HG03571 (cell line): ENCODE results near the gene USH2A.

Experiments
- ATAC-seq: cut with Tn5 transposase; IDR thresholded peaks from one replicate; pipeline ENCODE4 v1.9.1; 2021; ENCODE audit not compliant: unreplicated experiment

The USH2A gene

GRCh38 chr1:215794156-215794555, 629.1 kb downstream of the USH2A start:
- no peak for ATAC-seq

GRCh38 chr1:215793180-215793579, 630.1 kb downstream of the USH2A start:
- ATAC-seq, result no peak

- ATAC-seq, result no peak
Measured at GRCh38 chr1:215792446-215792845, 630.8 kb downstream of the USH2A start.

GRCh38 chr1:215789981-215790380, 633.3 kb downstream of the USH2A start:
- ATAC-seq, result no peak

GRCh38 chr1:215786997-215787396, 636.3 kb downstream of the USH2A start:
- no peak for ATAC-seq

GRCh38 chr1:215780641-215781040, 642.6 kb downstream of the USH2A start:
- ATAC-seq, result no peak

GRCh38 chr1:215780139-215780538, 643.1 kb downstream of the USH2A start:
- ATAC-seq, result no peak

- ATAC-seq, result no peak
Measured at GRCh38 chr1:215779729-215780128, 643.5 kb downstream of the USH2A start.

- no peak for ATAC-seq
Measured at GRCh38 chr1:215777370-215777925, 645.8 kb downstream of the USH2A start.

- ATAC-seq, result no peak
Measured at GRCh38 chr1:215776336-215776735, 646.9 kb downstream of the USH2A start.

- no peak for ATAC-seq
Measured at GRCh38 chr1:215772151-215772550, 651.1 kb downstream of the USH2A start.

GRCh38 chr1:215768303-215768702, 654.9 kb downstream of the USH2A start:
- no peak for ATAC-seq

GRCh38 chr1:215767761-215768160, 655.5 kb downstream of the USH2A start:
- no peak for ATAC-seq

- no peak for ATAC-seq
Measured at GRCh38 chr1:215766521-215766920, 656.7 kb downstream of the USH2A start.

GRCh38 chr1:215765833-215766232, 657.4 kb downstream of the USH2A start:
- ATAC-seq, result no peak

GRCh38 chr1:215761446-215761845, 661.8 kb downstream of the USH2A start:
- ATAC-seq, result no peak

- no peak for ATAC-seq
Measured at GRCh38 chr1:215754112-215754511, 669.1 kb downstream of the USH2A start.

GRCh38 chr1:215749414-215749813, 673.8 kb downstream of the USH2A start:
- no peak for ATAC-seq

GRCh38 chr1:215748431-215748830, 674.8 kb downstream of the USH2A start:
- no peak for ATAC-seq

GRCh38 chr1:215744419-215744818, 678.8 kb downstream of the USH2A start:
- ATAC-seq, result no peak

- ATAC-seq, result no peak
Measured at GRCh38 chr1:215739025-215739424, 684.2 kb downstream of the USH2A start.

- no peak for ATAC-seq
Measured at GRCh38 chr1:215731699-215732098, 691.5 kb downstream of the USH2A start.

GRCh38 chr1:215730600-215730999, 692.6 kb downstream of the USH2A start:
- ATAC-seq, result no peak

- no peak for ATAC-seq
Measured at GRCh38 chr1:215728169-215728568, 695.1 kb downstream of the USH2A start.
